NCI-H1048 (cell line): ENCODE measurements around the gene CHST15.

Experiments used
- DNase-seq: peaks from one replicate; lab custom pipeline; 2025; lab: John Stamatoyannopoulos, UW

Gene CHST15

DNA sequence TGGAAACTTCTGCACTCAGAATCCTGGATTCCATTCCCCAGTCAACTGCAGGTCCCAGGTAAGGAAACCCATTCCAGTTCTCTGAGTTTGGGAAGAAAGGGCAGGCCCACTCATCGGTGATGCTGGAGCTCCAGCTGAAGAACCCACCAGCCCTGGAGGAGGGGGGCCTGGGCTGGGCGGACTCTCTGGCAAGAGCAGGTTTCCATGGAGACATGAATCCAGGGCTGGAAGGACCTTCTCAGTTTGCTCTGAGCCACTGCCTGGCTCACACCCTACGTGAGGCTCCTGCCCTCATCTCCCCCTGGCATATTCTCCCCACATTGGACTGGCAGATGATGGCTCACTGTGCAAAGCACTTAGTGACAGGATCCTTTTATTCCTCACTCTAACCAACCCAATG, 128.4 kb downstream of the CHST15 start:
- DNase-seq = no peak

DNA sequence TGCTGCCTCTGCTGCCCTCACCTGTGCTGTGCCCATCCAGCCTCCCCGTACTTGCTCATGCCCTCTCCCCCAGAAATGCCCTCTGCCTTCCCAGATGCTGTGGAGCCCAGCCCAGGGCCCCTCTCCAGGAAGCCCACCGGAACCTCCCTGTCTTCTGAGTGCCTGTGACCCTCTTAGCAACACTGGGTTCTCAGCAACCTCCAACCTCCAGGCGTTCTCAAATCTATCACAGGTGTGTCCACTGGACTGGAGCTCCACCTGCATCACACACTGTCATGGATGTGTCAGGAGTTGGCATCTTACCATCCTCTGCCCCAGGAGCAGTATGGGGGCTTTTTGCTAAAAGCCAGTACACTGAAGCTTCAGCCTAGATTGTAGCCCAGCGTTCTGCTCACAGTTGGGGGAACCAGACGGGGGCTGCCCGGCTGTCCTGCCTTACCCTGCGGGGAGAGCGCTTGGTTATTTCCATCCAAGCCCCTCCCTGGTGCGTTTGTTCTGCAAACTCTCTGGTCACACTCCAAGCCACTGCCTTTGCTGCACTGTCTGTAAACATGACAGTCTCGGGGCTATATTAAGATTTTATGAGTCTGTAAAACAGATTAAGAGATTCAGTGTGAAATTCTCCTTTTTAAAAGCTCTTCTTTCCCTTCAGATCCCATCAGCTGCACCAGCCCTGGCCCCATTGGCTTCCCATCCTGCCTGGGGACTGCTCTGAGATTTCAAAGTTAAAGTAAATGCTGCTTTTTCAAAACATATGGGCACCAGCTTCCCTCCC, 130.5 kb downstream of the CHST15 start:
- no peak for DNase-seq

DNA sequence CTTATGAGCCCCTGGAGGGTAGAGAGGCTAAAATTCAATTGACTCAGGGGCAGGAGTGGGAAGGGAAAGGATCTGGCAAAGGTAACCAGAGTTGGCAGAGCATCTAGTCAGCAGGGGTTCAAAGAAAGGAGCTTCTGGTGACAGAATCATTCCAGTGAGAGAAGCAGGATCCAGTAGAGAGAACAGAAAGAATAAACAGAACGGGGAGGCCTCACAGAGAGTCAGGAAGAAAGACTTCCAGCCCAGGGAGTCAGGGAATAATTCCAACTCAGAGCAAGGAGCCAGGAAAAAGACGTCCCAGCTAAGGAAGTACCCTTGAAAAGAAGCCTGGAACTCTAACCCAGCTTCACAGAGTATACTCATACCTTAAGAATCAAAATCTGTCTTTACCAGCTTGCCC, 135.2 kb downstream of the CHST15 start:
- DNase-seq = no peak
